Measurements from ENCODE around the gene SCMH1. TPM values are rescaled to one million over a fixed set of nuclear protein-coding genes. Genes with fewer than 3 reads are reported as not detected.

Gene SCMH1
- total RNA-seq, 1 experiment from 2014 or later: 16.5 TPM

DNA sequence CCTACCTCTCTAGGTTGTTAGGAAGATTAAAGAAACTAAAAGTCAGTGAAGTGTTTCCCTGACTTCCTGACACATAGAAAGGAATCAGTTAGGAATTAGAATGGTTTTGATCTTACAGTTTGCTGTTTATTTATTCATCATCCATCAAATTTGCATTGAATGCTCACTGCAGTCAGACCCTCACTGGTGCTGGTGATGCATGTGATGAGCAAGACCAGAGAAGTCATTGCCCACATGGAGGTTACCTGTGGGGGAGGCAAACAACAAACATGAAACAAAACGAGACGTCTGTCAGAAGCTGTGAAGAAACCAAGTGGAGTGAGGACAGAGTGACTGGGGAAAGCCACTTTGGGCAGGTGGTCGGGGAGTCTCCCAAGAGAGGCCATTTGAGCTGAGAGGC is 256.2 kb downstream of the SCMH1 start:
- Mint-ChIP-seq H3K27me3 (ENCODE audit: low read depth) (no peaks in the 10 kb centered on the region), H3K9me3 (no peaks in the 10 kb centered on the region), H3K36me3 (ENCODE audit: insufficient read depth in 1 of 3, low read depth in 3 of 3) (peaks cover 55 to 83% (median 79%) of the 10 kb centered on the region in 3 experiments; a peak in 6 of 7 replicates), H3K27ac (peak overlapping the region in 1 of 3 experiments; percentile 32; a peak in 1 of 7 replicates), H3K4me1 (peaks cover 13 to 15% of the 10 kb centered on the region in 2 experiments), H3K4me3 (no peak overlapping the region)
- H3K9me3 ChIP-seq (ENCODE audit: control insufficient read depth, low read depth, low read length): no peaks in the 10 kb centered on the region
- no peak overlapping the region for H3K4me2 ChIP-seq (ENCODE audit: insufficient read depth, insufficient read length, low read length)
- H4K5ac ChIP-seq (ENCODE audit: insufficient read length, low read depth, low read length): no peak overlapping the region
- peaks cover 2% of the 10 kb centered on the region for H3K23me2 ChIP-seq (ENCODE audit: insufficient read length, low read depth, low read length, poor library complexity, severe bottlenecking)
- DNase-seq: no peak
- H3K9ac ChIP-seq (ENCODE audit: extremely low read depth, insufficient read length, low read length): no peak overlapping the region
- no peak overlapping the region for H3T11ph ChIP-seq (ENCODE audit: low read length)
- H3K79me1 ChIP-seq (ENCODE audit: insufficient read depth, low read depth, low read length, poor library complexity, severe bottlenecking): no peaks in the 10 kb centered on the region
- no peak overlapping the region for H2BK20ac ChIP-seq (ENCODE audit: low read depth, low read length, poor library complexity, severe bottlenecking)
- H2AK5ac ChIP-seq (ENCODE audit: insufficient read length, low read length): no peak overlapping the region
- H2BK12ac ChIP-seq (ENCODE audit: insufficient read length, low read depth, low read length): no peak overlapping the region
- H2BK5ac ChIP-seq (ENCODE audit: insufficient read length, low read length): no peak overlapping the region
- no peak overlapping the region for H4K91ac ChIP-seq (ENCODE audit: insufficient read length, low read depth, low read length)
- H4K8ac ChIP-seq (replicated peaks; ENCODE audit: insufficient read length, low read depth, low read length): no peak overlapping the region
- no peak overlapping the region for H3K4ac ChIP-seq (ENCODE audit: low read depth, low read length)
- H2AFZ ChIP-seq (ENCODE audit: low read length): no peak overlapping the region
- no peaks in the 10 kb centered on the region for H3K27me3 ChIP-seq (ENCODE audit: insufficient read depth, low read length)
- H3K56ac ChIP-seq (ENCODE audit: insufficient read length, low read depth, low read length): no peak overlapping the region
- H3K14ac ChIP-seq (ENCODE audit: insufficient read depth, low read length): no peak overlapping the region
- no peak overlapping the region for H3K18ac ChIP-seq (ENCODE audit: insufficient read length, low read depth, low read length)
- no peak overlapping the region for H2BK120ac ChIP-seq (ENCODE audit: low read depth, low read length, poor library complexity, severe bottlenecking)
- peaks cover 14% of the 10 kb centered on the region; the same call in 1 of the 2 replicates for H3K79me2 ChIP-seq (ENCODE audit: insufficient read depth, low read length)
- H3K23ac ChIP-seq (ENCODE audit: insufficient read length, low read depth, low read length): no peak overlapping the region
- TF ChIP-seq, protein P1, sequence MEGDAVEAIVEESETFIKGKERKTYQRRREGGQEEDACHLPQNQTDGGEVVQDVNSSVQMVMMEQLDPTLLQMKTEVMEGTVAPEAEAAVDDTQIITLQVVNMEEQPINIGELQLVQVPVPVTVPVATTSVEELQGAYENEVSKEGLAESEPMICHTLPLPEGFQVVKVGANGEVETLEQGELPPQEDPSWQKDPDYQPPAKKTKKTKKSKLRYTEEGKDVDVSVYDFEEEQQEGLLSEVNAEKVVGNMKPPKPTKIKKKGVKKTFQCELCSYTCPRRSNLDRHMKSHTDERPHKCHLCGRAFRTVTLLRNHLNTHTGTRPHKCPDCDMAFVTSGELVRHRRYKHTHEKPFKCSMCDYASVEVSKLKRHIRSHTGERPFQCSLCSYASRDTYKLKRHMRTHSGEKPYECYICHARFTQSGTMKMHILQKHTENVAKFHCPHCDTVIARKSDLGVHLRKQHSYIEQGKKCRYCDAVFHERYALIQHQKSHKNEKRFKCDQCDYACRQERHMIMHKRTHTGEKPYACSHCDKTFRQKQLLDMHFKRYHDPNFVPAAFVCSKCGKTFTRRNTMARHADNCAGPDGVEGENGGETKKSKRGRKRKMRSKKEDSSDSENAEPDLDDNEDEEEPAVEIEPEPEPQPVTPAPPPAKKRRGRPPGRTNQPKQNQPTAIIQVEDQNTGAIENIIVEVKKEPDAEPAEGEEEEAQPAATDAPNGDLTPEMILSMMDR (conservative IDR thresholded peaks at IDR 0.05): no peak
- H3K4me1 ChIP-seq (ENCODE audit: insufficient read depth, low read length): peaks cover 6% of the 10 kb centered on the region
- H2BK15ac ChIP-seq (ENCODE audit: low read depth, low read length): no peak overlapping the region
- H3K27ac ChIP-seq (ENCODE audit: insufficient read length, low read depth, low read length): no peak overlapping the region
- no peaks in the 10 kb centered on the region for H4K20me1 ChIP-seq (ENCODE audit: control insufficient read depth, insufficient read depth, insufficient read length)
- WGBS (ENCODE audit: extremely low coverage, insufficient read length, low lambda C conversion rate): no CpG with 5 or more reads among the region's 3 CpGs

Data from H9 (cell line).